A673 (cell line): ENCODE data around the gene MRPL9.

Source experiments
- CTCF ChIP-seq: fragments of 300-800, 200-600 bp; sonication (generic); conservative IDR thresholded peaks from 2 replicates; pipeline ENCODE4 v1.5.1; 2017; ENCODE audit warnings: low read depth, mild to moderate bottlenecking, antibody characterized with exemption, low read length, moderate library complexity, mixed read lengths
- EZH2 ChIP-seq: fragments of 200-600 bp; sonication (generic); IDR thresholded peaks from 2 replicates; pipeline ENCODE4 v1.6.1; 2017; ENCODE audit warnings: borderline replicate concordance, low read depth, mild to moderate bottlenecking, mixed read lengths, antibody characterized with exemption, low read length; ENCODE audit not compliant: poor library complexity, severe bottlenecking

DNA sequence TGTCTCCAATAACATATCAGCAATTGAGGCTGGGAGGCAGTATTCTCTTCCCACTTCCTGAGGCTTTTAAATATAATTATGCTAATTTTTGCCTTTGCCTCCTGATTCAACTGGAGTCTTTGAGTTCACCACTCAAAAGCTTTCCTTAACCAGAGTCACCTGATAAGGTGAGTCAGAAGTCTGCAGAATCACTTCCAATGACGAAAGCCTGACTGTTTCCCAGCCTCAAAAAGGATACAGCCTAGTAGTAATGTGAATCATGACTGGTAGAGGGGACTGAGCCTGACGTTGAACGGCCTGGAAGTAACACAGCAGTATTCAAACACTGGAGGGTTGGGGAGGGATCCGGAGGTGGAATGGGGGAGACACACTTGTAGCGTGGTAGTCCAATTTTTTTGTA, 10.4 kb upstream of the MRPL9 start:
- no peak for TF ChIP-seq CTCF
- no peak for TF ChIP-seq EZH2
